SK-N-SH treated with all-trans-retinoic acid at 6 μM for 48 hours (cell line): ENCODE data around the gene PUS3.
A peak's percentile ranks its signal among the peaks of the same experiment; 100 is the strongest.

Source experiments
- ATAC-seq: fragments of 200-7000 bp; cut with Tn5 transposase; 3 replicates; pipeline ENCODE4 v1.9.1; 2020; ENCODE audit warnings: mild to moderate bottlenecking, moderate library complexity
- ARNTL ChIP-seq: fragments of 450-650 bp; formaldehyde crosslinking; IDR thresholded peaks from 2 replicates; pipeline ENCODE4 v1.5.0; 2020; ENCODE audit warnings: low read depth, mild to moderate bottlenecking, moderate library complexity, borderline replicate concordance
- BACH2 ChIP-seq: fragments of 250-450 bp; sonication (Bioruptor Pico); IDR thresholded peaks from 2 replicates; pipeline ENCODE4 v1.9.0; 2021; ENCODE audit warnings: mild to moderate bottlenecking, borderline replicate concordance
- CREB5 ChIP-seq: fragments of 250-450 bp; sonication (Bioruptor Pico); IDR thresholded peaks from 2 replicates; pipeline ENCODE4 v1.5.1; 2020; ENCODE audit warnings: low read depth, mild to moderate bottlenecking, moderate library complexity
- CSDC2 ChIP-seq: fragments of 250-450 bp; sonication (Bioruptor Pico); IDR thresholded peaks from 2 replicates; pipeline ENCODE4 v1.5.0; 2020; ENCODE audit warnings: mild to moderate bottlenecking, moderate library complexity
- CSRNP3 ChIP-seq: fragments of 250-450 bp; sonication (Bioruptor Pico); IDR thresholded peaks from 2 replicates; pipeline ENCODE4 v1.5.1; 2021; ENCODE audit warnings: mild to moderate bottlenecking, moderate library complexity
- ESRRG ChIP-seq: fragments of 250-450 bp; sonication (Bioruptor Pico); IDR thresholded peaks from 2 replicates; pipeline ENCODE4 v1.6.1; 2021; ENCODE audit warnings: mild to moderate bottlenecking
- GLIS3 ChIP-seq: fragments of 250-450 bp; sonication (Bioruptor Pico); IDR thresholded peaks from 2 replicates; pipeline ENCODE4 v1.5.0; 2020; ENCODE audit warnings: mild to moderate bottlenecking, moderate library complexity
- OSR1 ChIP-seq: fragments of 250-450 bp; sonication (Bioruptor Pico); IDR thresholded peaks from 2 replicates; pipeline ENCODE4 v1.8.0; 2022; ENCODE audit warnings: moderate library complexity, mild to moderate bottlenecking, inconsistent platforms
- PATZ1 ChIP-seq: fragments of 250-450 bp; sonication (Bioruptor Pico); IDR thresholded peaks from 2 replicates; pipeline ENCODE4 v1.8.0; 2020; ENCODE audit warnings: mild to moderate bottlenecking, moderate library complexity, borderline replicate concordance
- POU6F1 ChIP-seq: fragments of 250-450 bp; sonication (Bioruptor Pico); IDR thresholded peaks from 2 replicates; pipeline ENCODE4 v1.8.0; 2021; ENCODE audit warnings: low read depth, mild to moderate bottlenecking, moderate library complexity, borderline replicate concordance
- PPARA ChIP-seq: fragments of 250-450 bp; sonication (Bioruptor Pico); IDR thresholded peaks from 2 replicates; pipeline ENCODE4 v1.5.0; 2020; ENCODE audit warnings: mild to moderate bottlenecking, borderline replicate concordance
- RARB ChIP-seq: fragments of 250-450 bp; sonication (Bioruptor Pico); IDR thresholded peaks from 2 replicates; pipeline ENCODE4 v1.8.0; 2021; ENCODE audit warnings: mild to moderate bottlenecking, moderate library complexity
- SNAI2 ChIP-seq: fragments of 250-450 bp; sonication (Bioruptor Pico); IDR thresholded peaks from 2 replicates; pipeline ENCODE4 v1.5.0; 2020; ENCODE audit warnings: mild to moderate bottlenecking, moderate library complexity
- TCF4 ChIP-seq: fragments of 250-450 bp; sonication (Bioruptor Pico); IDR thresholded peaks from 2 replicates; pipeline ENCODE4 v1.8.0; 2021; ENCODE audit warnings: mild to moderate bottlenecking, moderate library complexity, borderline replicate concordance
- TOX ChIP-seq: fragments of 250-450 bp; sonication (Bioruptor Pico); IDR thresholded peaks from 2 replicates; pipeline ENCODE4 v1.8.0; 2021; ENCODE audit warnings: mild to moderate bottlenecking, moderate library complexity, borderline replicate concordance
- TSHZ2 ChIP-seq: fragments of 250-450 bp; sonication (Bioruptor Pico); IDR thresholded peaks from 2 replicates; pipeline ENCODE4 v1.5.0; 2020; ENCODE audit warnings: mild to moderate bottlenecking, moderate library complexity
- ZC3H10 ChIP-seq: fragments of 250-450 bp; sonication (Bioruptor Pico); IDR thresholded peaks from 2 replicates; pipeline ENCODE4 v1.5.1; 2021; ENCODE audit warnings: mild to moderate bottlenecking, moderate library complexity
- ZFP3 ChIP-seq: fragments of 250-450 bp; sonication (Bioruptor Pico); IDR thresholded peaks from 2 replicates; pipeline ENCODE4 v1.5.0; 2020; ENCODE audit warnings: mild to moderate bottlenecking, moderate library complexity
- ZFP30 ChIP-seq: fragments of 450-650 bp; formaldehyde crosslinking; IDR thresholded peaks from 2 replicates; pipeline ENCODE4 v1.5.0; 2022; ENCODE audit warnings: mild to moderate bottlenecking, moderate library complexity
- ZNF70 ChIP-seq: fragments of 450-650 bp; formaldehyde crosslinking; IDR thresholded peaks from 2 replicates; pipeline ENCODE4 v1.5.0; 2020; ENCODE audit warnings: mild to moderate bottlenecking, moderate library complexity
- ZNF8 ChIP-seq: fragments of 450-650 bp; formaldehyde crosslinking; IDR thresholded peaks from 2 replicates; pipeline ENCODE4 v1.5.0; 2020; ENCODE audit warnings: mild to moderate bottlenecking, moderate library complexity

PUS3 gene

GRCh38 chr11:125873881-125874555, 29.0 kb downstream of the PUS3 start:
- ATAC-seq = peak; percentile 64
- TF ChIP-seq ZNF70 (CRISPR knock-in tag) = no peak
- no peak for TF ChIP-seq TCF4 (CRISPR knock-in tag)
- no peak for TF ChIP-seq POU6F1
- TF ChIP-seq TSHZ2 (CRISPR knock-in tag) = no peak
- no peak for TF ChIP-seq PPARA (CRISPR knock-in tag)
- no peak for TF ChIP-seq CREB5 (CRISPR knock-in tag)
- no peak for TF ChIP-seq SNAI2 (CRISPR knock-in tag)
- TF ChIP-seq ZC3H10 (CRISPR knock-in tag) = no peak
- TF ChIP-seq RARB (CRISPR knock-in tag) = no peak
- TF ChIP-seq ZFP3 (CRISPR knock-in tag) = no peak
- no peak for TF ChIP-seq PATZ1 (CRISPR knock-in tag)
- no peak for TF ChIP-seq OSR1 (CRISPR knock-in tag)
- no peak for TF ChIP-seq CSRNP3 (CRISPR knock-in tag)
- no peak for TF ChIP-seq CSDC2
- TF ChIP-seq ZNF8 (CRISPR knock-in tag) = no peak
- no peak for TF ChIP-seq GLIS3 (CRISPR knock-in tag)
- TF ChIP-seq ESRRG = no peak
- TF ChIP-seq ARNTL (CRISPR knock-in tag) = no peak
- no peak for TF ChIP-seq ZFP30 (CRISPR knock-in tag)
- no peak for TF ChIP-seq BACH2 (CRISPR knock-in tag)

GRCh38 chr11:125872138-125872491, 30.9 kb downstream of the PUS3 start:
- TF ChIP-seq TOX (CRISPR knock-in tag) (no peak), RARB (CRISPR knock-in tag) (no peak), SNAI2 (CRISPR knock-in tag) (no peak), TSHZ2 (CRISPR knock-in tag) (no peak), ESRRG (no peak)

More at GRCh38 chr11:125872138-125872491, 30.9 kb downstream of the PUS3 start:
- no peak for ATAC-seq
